Activated CD8-positive, alpha-beta memory T cell treated with anti-CD3 and anti-CD28 coated beads for 4 hours (primary cell): ENCODE data around the gene ADAMTSL3.
"Not testable (repeated sequence)": the region's sequence is repeated elsewhere in the genome, so short reads cannot be mapped to it uniquely, and the experiment has no call there.

ENCODE experiments used
- DNase-seq, 2 donors: peaks; one replicate each; pipeline ENCODE4 v3.0.0-alpha.2; 2020; ENCODE audit warnings: low read depth in 2 of 2

The ADAMTSL3 gene

GRCh38 chr15:83698294-83698693 is 44.4 kb downstream of the ADAMTSL3 start:
- DNase-seq: no peak

- no peak for DNase-seq
These were observed 45.1 kb downstream of the ADAMTSL3 start for GRCh38 chr15:83699028-83699427.

- DNase-seq: no peak
These were observed 46.2 kb downstream of the ADAMTSL3 start for GRCh38 chr15:83700082-83700481.

- not testable (repeated sequence) for DNase-seq
These were observed 48.4 kb downstream of the ADAMTSL3 start for GRCh38 chr15:83702314-83702713.

- DNase-seq: no peak
These were observed 54.4 kb downstream of the ADAMTSL3 start for GRCh38 chr15:83708328-83708727.

- DNase-seq: no peak
These were observed 55.3 kb downstream of the ADAMTSL3 start for GRCh38 chr15:83709241-83709640.

GRCh38 chr15:83709811-83710210 is 55.9 kb downstream of the ADAMTSL3 start:
- DNase-seq: no peak

GRCh38 chr15:83710452-83710851 is 56.5 kb downstream of the ADAMTSL3 start:
- no peak for DNase-seq

- no peak for DNase-seq
These were observed 57.3 kb downstream of the ADAMTSL3 start for GRCh38 chr15:83711236-83711635.

- DNase-seq: no peak
These were observed 59.3 kb downstream of the ADAMTSL3 start for GRCh38 chr15:83713242-83713641.

- DNase-seq: no peak
These were observed 61.2 kb downstream of the ADAMTSL3 start for GRCh38 chr15:83714939-83715628.

GRCh38 chr15:83716605-83717004 is 62.7 kb downstream of the ADAMTSL3 start:
- no peak for DNase-seq

GRCh38 chr15:83717010-83717409 is 63.1 kb downstream of the ADAMTSL3 start:
- no peak for DNase-seq

GRCh38 chr15:83720468-83720867 is 66.5 kb downstream of the ADAMTSL3 start:
- no peak for DNase-seq

- no peak for DNase-seq
These were observed 67.1 kb downstream of the ADAMTSL3 start for GRCh38 chr15:83721031-83721430.

- DNase-seq: no peak
These were observed 68.1 kb downstream of the ADAMTSL3 start for GRCh38 chr15:83721981-83722380.

- no peak for DNase-seq
These were observed 69.3 kb downstream of the ADAMTSL3 start for GRCh38 chr15:83723216-83723615.

GRCh38 chr15:83732196-83732595 is 78.3 kb downstream of the ADAMTSL3 start:
- DNase-seq: no peak

GRCh38 chr15:83732770-83733169 is 78.8 kb downstream of the ADAMTSL3 start:
- no peak for DNase-seq

- DNase-seq: no peak
These were observed 79.3 kb downstream of the ADAMTSL3 start for GRCh38 chr15:83733206-83733605.

GRCh38 chr15:83733691-83734090 is 79.8 kb downstream of the ADAMTSL3 start:
- no peak for DNase-seq

GRCh38 chr15:83734487-83734886 is 80.6 kb downstream of the ADAMTSL3 start:
- no peak for DNase-seq

- DNase-seq: no peak
These were observed 85.7 kb downstream of the ADAMTSL3 start for GRCh38 chr15:83739629-83740028.

- no peak for DNase-seq
These were observed 91.8 kb downstream of the ADAMTSL3 start for GRCh38 chr15:83745771-83746170.
